ENCODE data around the gene GALNT12.

Gene GALNT12

DNA sequence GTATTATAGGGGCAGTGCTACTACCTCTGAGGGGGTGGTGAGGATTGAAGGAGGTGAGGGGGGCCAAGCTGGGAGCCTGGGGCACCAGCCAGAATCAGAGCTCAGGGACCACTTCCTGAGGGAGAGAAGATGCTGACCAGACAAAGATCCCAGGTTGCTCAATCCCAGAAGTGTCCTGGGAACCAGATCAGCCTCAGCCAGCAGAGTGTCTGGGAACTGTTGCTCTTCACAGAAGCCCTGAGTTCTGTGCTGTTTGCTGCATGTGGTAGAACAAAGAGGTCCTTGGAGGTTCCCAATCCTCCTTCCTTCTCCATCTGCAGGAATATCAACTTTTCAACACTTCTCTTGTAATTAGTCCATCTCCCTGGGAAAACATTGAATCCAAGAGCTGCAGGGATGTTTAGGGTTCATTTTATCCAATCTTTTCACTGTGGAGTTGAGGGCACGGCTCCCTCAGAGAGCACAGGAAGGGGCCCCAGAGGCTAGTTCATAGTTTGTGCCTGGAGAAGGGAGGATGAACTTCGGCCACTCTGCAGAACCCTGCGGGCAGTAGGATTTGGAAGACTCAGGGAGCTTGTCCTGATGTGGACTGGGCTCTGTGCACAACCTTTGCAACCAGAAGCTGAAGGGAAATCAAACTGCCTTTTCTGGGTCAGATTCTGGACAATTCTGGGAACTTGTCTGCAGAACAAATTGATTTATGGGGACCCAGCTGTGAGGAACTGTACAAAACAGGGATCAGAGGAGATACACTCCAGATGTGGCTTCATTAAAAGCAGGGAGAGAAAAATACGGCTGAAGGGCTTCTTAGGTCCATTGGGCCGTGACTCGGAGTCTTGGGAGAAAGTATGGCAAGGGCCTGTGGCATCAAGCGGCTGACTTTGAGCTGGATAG, 57.1 kb downstream of the GALNT12 start:
- no peak for DNase-seq

DNA sequence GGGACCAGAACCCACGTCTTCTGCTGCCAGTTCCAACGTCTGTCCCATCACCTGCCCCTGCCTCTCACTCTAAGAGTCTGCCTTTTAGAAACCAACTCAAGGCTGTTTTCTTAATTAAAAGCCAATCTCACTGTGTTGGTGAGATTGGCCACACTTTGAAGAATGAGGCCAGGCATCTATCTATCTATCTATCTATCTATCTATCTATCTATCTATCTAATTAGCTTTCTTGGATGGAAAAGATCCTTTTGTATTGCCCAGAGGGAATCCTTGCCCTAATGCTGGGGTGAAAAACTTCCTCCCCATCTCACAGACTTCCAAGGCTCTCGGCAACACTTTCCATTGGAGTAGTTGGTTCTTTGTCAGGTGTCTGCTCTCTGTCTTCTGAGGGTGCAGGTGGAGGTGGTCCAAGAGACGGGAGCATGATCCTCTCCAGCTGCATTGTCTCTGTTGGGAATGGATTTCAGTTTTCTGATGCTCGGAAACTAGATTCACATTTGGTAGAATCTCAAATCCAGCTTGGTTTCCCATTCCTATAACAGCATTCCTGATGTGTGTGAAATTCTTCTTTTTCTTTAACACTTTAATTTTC, 57.9 kb downstream of the GALNT12 start:
- DNase-seq = no peak

DNA sequence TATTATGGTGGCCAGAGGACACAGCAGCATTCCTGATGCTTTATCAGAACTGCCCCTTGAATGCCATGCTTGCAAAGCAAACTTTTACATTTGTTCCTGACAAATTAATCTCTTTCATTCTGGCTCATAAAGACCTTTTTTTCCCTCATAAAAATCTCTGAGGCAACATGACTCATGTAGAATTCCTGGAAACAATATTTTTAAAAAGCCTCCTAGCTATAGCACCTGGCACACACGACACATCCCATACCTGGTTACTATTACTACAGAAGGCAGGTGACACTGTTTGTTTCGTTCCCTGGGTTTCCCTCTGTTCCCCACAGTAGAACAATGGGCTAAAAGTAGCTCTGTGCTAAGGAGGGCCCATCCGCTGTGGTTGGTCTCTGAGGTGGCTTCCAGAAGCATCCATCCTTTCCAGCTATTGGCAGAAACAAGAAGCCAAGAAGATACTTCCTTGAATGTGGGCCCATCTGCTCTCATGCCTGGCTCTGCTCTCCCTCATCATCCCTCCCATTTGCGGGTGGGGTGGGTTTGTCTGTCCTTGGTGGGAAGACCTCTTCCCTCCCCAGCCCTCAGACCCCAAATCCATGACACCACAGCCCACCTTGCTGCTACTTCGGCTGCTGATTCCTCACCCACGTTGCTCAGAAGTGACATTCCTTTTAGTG, 59.1 kb downstream of the GALNT12 start:
- DNase-seq = no peak

DNA sequence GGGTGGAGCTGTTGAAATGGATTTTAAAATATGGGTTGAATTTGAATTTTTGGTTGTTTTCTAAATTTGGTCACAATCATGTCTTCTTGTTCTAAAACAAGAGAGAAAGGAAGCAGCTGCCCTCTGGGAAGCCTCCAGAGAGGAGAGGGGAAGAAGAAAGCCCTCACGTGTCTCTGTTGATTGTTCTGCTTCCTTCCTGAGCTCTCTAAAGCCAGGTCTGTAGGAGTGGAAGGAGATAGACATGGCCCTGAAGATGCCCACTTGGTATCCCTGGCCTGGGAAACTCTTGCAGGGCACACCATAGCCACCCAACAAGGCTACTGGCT, 59.6 kb downstream of the GALNT12 start:
- no peak for DNase-seq

DNA sequence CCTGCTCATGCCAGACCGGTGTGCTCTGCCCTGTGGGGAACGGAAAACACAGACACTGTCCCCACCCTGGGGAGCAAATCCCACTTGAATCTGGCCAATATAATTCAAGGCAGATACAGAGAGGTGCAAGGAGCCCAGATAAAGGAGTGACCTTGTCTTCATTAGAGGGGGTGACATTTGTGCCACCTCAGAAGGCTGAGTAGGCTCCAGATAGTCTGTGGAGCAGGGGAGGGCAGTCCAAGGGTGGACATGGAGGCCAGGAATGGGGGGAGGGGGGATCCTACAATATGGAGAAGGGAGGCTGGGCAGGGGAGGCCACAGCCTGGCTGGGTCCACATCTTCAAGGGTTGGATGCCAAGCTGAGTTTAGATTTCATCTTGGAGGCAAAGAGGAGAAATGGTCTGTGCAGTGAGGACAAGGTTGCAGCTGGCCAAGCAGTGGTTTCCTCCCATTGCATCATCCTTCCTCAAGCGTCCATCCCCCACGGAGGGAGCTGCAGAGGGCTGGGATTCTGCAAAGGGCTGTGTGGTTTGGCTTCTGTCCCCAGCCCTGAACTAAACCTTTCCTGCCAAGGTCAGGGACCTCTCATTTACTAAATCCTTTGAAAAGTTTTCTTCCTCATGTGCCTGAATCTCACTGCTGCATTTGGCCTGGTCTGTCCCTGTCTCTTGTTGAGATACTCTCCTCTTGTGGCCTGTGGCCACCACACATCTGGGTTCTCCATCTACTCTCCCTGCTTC, 60.1 kb downstream of the GALNT12 start:
- DNase-seq = no peak

DNA sequence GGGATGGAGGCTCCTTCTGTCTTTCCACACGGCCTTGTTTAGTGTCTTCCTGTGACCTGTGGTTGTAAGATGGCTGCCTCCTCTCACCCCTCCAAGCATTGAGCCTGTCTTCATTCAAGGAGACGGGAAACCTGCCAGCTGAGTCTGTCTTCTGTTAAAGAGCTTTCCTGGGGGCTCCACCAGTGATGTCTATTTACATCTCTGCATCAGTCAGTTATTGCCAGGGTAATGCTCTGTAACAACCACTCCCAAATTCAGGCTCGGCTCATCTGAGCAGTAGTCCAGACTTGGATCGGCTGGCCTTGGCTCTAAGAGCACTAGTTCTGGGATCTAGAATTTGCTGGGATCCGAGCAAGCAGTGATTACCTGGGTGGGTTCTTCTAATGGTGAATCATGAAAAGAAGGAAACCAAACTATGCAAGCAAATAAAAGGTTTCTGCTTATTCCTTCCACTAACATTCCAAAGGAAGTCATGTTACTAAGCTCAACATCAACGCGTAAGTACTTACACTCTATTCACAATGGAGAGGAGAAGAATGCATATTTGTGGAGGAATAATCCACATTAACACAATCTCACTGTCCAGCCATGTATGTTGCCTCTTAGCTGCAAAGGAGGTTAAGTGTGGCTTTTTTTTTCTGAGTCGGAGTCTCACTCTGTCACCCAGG, 61.7 kb downstream of the GALNT12 start:
- DNase-seq = no peak

DNA sequence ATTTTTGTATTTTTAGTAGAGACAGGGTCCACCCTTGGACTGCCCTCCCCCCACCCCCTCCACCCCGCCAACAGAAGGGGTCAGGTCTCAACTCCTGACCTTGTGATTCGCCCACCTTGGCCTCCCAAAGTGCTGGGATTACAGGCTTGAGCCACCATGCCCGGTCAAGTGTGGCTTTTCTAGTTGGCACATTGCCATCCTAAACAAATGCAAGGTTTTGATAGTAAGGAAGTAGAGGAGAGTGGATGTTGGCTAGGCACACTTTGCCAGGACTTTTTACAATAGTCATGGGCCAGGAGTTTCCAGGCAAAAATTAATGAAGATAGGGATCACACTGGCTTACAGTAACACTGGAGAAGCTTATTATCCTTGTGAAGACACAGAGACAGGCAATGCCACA, 62.4 kb downstream of the GALNT12 start:
- no peak for DNase-seq

DNA sequence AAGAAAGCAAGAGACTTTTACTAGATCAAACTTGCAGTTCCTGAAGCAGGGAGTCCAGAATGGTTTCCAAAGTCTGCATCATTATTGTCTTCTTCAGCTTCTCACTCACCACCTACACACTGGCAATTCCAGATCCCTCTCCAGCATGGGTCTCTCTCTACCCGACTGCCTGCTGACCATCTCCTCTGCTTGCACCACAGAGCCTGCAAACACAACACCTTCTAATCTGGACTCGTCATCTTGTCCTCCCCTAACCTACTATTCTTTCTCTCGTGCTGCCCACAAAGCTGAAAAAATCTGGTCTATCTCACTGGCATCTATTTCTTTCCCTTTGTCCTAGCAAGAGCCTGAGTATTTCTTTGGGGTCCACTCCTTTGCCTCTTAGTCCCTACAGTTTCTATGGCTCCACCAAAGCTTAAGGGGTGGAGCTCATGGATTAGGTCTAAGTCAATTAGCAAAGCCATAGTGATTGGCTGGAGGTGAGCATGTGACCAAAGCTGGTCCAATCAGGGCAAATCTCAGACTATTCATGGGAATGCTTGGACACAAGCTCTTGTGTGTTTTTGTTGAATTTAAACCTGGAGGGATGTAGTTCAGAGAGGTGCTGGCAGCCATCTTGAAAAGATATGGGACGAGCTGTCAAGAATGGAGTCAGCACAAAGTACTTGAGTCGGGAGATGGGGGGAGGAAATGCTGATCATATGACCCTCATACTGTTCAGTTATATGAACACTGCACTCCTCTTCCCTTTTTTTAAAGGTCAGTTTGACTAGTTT, 63.5 kb downstream of the GALNT12 start:
- no peak for DNase-seq

DNA sequence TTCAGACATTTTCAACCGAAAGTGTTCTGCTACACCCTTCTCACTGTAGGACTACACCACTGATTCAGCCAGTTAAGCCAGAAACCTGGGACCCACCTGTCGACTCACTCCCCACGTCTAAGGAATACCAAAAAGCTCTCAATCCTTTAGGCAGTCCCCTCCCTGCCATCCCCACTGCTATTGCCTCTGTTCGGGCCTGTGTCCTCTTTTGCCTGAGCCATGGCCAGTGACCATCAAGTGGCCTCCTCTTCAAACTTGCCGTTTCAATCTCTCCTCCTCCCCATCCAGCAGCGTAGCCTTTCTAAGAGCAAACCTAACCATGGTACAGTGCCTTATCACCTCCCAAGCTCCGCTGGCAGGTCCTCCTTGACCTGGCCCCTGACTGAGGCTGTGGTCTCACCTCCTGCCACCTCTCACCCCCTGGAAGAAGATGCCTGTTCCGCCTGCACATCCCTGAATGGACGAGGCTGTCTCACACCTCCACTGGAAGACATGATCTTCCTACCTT, 64.1 kb downstream of the GALNT12 start:
- no peak for DNase-seq

DNA sequence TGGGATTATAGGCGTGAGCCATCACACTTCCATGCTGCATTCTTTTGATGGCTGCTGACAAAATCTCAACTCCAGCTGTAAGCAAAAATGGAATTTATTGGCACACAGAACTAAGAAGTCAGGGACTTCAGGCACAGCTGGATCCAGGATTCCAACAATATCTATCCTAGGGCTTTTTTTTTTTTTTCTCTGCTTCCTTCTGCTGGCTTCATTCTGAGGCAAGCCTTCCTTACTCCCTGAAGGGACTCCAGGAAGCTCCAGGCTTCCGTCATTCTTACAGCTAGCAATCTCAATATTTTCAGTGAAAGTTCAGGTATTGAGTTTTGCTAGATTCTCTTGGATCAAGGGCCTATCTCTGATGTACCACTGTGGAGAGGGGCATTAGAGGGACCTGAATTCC, 66.1 kb downstream of the GALNT12 start:
- no peak for DNase-seq

DNA sequence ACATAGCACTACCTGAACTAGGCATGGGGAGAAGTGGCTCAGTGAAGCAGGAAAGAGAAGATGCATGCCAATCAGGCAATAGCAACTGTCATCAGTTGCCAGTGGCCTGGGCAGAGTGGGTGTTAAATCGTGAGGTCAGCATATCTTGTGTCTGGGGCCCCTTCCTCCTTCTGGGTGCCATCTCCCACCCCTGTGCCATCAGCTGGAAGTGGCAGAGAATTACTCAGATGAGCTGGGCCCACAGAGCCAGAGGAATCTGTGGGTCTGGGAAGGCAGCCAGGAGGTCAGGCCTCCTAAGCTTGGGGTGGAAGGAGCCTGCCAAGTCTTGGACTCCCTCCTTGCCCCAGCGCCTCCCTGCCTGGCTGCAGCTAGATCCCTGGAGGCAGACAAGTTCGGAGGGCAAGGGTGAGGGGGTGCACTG, 66.5 kb downstream of the GALNT12 start:
- DNase-seq = no peak

DNA sequence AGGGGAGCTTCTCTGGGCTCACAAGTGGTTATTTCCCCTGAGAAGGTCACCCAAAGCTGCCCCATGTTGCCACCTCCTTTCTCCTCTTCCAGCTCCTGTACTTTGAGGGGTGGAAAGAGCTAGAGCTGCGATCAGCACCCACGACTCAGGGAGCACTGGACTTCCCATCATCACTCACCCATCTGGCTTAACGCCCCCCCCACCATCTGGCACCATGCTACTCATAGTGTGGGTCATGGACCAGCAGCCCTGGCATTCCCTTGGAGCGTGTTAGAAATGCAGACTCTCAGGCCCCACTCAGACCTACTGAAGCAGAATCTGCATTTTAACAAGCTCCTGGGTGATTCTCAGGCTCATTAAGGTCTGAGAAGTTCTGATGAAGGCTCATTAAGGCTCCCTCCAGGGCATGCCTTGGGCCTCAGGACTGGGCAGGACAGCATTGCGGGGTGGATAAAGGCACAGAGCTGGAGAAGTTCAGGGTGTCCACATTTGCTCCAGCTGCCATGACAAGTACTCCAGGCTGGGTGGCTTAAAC, 67.3 kb downstream of the GALNT12 start:
- DNase-seq = no peak

DNA sequence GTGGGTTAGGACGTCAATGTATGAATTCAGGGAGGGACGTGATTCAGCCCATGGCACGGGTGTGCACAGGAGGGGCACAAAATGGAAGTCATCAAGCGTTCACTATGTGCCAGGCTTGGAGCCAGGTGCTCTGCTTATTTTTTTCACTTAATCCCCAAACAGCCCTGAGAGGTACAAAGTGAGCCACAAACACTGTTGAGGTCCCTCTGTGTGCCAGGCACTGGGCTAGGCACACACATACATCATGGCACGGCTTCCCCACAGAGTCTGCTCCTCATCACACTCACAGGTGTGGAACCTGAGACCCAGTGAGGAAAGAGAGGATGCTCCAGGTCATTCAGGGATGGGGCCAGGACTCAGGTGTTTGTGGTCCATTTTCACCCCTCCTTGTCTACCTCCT, 68.1 kb downstream of the GALNT12 start:
- DNase-seq = no peak

DNA sequence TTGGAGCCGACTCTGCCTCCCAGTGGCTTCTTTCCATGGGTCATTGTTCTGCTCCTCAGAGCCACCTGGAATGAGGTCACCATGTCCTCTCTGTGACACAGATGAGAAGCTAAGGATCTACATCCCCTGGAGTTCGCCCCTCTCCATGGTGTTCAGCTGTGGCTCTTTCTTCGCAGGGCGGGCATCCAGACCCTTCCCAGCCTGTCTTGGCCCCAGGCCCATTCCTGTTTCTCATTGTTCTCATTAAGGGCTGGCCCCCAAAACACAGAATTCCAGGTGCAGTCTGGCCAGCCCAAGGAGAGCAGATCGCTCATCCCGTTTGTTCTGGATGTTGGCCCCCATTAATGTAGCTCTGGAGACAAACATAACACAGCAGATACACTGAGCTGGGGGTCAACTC, 69.8 kb downstream of the GALNT12 start:
- no peak for DNase-seq

DNA sequence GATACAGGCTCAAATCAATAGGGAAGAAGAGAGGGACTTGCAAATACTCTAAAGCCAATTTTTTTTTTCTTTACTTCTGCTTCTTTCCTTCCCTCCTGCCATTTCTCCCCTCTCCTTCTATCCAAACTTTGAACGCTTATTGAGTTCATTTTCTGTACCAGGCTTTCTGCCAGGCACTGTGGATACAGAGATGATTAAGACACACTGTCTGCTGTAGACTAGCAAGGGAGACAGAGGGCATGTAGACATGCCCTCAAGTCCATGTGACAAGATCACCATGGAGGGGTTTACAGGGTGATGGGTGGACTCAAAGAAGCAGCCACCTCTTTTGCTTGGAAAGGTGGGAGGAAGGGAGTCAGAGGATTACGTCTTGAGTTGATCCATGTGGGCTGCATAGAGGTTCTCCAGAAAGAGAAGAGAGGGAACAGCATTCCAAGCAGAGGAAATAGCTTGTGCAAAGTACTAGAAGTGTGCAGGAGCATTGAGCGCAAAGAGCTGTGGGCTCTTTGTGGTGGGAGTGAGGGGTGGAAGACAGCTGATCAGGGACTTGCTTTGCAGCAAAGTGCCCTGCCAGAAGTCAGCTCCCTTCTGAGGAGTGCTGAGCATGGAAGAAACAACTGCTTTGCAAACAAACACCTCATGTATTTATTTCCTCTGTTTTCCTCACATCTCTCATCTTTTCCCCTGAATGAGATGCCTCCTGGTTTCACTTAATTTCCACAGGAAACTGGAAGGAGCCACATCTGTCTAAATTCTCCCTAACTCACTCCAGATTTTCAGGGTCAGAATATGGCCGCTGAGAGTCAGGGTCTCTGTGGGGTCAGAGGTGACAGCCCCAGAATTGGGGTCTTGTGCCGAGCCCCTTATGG, 71.9 kb downstream of the GALNT12 start:
- DNase-seq = no peak

DNA sequence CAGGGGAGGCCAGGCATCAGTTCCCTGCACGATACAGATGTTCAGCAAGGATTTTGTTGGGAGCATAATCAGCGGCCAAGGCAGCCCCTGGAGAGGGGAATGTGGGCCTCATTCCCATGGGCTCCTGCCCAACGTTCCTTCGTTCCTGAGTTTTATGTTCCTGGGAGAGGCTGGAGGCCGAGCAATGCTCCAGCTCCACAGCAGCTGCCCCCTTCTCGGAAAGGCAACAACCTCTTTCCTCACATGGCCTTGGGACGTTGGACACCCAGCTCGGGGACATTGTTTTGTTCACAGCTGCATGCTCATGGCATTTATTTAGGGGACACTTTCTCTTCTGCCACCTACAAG, 72.5 kb downstream of the GALNT12 start:
- no peak for DNase-seq

DNA sequence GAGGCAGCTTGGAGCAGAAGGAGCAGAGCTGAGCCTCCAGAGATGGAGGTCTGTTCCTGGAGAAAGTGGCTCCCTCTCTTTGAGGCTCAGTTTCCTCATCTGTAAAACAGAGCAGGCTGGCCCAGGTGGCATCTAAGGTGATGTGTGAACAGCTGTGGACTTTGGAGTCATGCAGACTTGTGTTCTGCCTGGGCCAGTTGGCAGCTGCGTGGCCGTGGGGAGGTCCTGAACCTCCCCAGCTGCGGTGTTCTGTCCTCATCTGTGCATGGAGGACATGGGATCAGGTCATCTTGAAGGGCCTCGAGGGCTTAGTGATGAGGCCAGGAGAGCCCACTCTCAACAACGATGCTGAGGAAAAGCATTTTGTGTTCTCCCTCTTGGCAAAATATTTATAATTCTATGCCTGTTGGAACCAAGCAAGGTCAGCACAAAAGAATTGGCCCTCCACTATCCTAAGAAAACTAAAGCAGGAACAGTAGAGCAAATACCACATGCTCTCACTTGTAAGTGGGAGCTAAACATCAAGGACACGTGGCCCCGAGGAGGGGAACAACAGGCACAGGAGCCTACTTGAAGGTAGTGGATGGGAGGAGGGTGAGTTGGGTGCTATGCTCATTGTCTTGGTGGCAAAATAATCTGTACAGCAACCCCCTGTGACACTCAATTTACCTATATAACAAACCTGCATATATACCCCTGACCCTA, 73.0 kb downstream of the GALNT12 start:
- no peak for DNase-seq

DNA sequence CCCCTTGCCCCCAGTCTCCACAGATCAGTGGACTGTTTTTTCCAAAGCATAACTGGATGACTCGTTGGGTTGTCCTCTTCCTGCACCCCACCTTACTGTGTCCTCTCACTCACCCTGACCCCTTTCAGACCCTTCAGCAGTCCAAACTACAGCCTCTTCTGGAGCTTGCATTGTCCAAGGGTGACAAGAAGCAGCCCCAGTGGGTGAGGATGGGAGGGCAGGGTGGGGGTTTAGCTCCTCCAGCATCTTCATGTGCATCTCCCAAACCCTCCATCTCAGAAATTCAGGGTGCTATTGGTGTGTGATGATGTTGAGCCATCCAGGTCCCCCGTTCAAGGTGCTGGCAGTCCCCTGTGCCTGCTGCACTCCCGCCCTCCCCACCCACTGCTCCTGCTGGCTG, 73.9 kb downstream of the GALNT12 start:
- DNase-seq = no peak

DNA sequence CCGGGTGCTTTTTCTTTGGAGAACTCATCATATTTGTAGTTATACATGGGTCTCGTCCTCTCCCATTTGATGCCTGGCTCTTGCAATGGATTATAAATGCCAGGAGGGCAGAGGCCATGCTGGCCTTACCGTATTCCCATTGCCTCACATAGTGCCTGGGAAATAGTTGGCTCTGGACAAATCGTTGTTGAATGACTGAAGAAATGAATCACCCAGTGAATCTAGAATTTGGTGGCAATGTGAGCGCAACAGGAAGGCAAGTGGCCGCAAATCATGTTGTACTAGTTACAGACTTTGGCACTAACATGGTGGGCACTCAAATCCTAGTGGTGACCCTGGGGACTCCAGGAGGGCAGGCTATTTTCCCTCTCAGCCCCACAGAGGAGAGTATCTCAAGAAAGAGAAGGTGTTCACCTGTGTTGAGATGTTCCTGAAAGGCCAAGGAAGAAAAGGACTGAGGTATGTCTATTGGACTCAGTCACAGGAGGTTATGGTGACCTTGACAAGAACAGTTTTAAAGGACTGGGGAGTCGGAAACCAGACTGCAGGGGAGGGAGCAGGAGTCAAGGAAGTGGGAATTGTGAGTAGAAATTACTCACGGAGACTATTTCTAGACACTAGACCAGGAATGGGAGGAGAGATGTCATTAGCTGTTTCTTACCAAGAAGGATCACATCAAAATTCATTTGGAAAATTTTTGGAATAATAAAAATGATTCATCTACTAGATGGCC, 74.5 kb downstream of the GALNT12 start:
- DNase-seq = no peak
